ENCODE measurements around the gene OR4D9.
"Not testable (repeated sequence)": the region's sequence is repeated elsewhere in the genome, so short reads cannot be mapped to it uniquely, and the experiment has no call there.

OR4D9 gene

GRCh38 chr11:59510941-59511589 is at the start of gene OR4D9:
Gene OR4D9 (plus strand): TSS chr11:59511539. CDS start chr11:59514913, 3,374 bp downstream.
- DNase-seq (ENCODE audit: low read depth, low spot score), result no peak

DNA sequence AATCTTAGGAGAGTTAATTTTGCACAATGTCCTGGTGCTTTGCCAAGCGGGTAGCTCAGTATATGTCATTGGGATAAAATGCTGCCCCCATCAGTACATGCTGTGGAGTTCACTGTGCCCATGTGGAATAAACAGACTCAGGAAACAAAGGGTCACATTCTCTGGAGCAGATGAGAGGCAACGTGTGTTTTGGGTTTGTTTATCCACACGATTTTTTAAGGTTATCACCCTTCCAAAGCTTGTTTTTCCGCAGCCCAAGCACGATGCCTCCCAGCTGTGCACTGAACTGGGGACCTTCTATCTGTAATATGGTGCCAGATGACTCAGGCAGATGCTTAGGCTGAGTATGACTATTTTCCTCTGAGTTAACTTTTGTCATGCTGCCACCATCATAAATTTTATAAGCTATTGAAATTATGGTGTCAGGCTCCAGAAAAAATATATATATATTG is 48.1 kb upstream of the OR4D9 start:
- DNase-seq (ENCODE audit: low read depth, low spot score), result no peak

DNA sequence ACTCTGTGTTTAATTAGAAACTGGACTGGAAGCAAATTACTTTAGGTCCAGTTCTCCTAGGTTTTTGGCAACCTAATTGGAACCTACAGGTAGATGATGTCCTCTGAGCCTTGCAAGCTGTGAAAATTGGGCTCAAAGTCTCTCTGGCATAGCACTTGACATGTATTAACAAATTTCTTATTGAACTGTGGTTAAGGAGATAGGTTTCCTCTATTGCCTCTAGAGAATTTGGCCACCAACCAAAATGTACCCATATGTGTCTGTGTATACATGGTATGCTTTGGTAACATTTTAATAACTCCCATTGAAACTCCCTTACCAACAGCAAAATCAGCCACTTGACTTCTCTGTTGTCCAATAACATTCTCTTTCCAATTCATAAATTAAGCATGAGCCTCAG is 38.3 kb upstream of the OR4D9 start, which contains the start of gene OR4D10:
TSS of gene OR4D10 (plus strand) at position 301 of the 400 bp plus-strand sequence. CDS start 4,115 bp downstream, outside the sequence.
- DNase-seq (ENCODE audit: low read depth, low spot score), result no peak

- no peak for DNase-seq (ENCODE audit: low read depth, low spot score)
These were observed 36.2 kb upstream of the OR4D9 start for GRCh38 chr11:59475176-59475575.

DNA sequence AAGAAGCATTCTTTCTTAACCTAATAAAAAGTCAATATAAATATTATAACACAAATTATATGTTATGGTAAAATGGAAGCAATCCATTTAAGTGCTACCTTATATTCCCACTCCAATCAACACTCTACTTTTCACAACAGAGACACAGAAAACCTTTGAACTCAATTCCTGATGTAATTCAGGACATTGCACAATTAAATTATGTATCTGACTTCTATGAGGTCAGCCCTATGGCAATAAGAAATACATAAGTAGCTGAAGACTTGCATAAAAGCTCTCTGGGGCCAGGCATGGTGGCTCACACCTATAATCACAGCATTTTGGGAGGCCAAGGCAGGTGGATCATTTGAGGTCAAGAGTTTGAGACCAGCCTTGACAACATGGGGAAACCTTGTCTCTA is 31.4 kb upstream of the OR4D9 start:
- no peak for DNase-seq (ENCODE audit: low read depth, low spot score)

GRCh38 chr11:59480359-59480758 is 31.0 kb upstream of the OR4D9 start:
- DNase-seq (ENCODE audit: low read depth, low spot score), result no peak

DNA sequence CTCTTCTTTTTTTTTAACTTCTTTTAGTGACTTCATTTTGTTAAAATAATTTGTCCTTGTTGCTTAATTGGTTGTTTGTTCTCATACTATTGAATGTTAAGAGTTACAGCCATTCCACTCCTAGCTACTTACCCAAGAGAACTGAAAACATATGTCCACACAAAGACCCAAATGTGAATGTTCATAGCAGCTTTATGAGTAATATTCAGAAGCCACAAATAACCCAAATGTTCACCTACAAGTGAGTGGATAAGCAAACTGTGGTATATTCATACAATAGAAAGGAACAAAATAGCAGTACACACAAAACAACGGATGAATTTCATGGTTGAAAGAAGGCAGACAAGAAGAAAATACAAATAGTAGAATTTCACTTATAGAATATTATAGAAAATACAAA is 9.4 kb upstream of the OR4D9 start:
- DNase-seq (ENCODE audit: low read depth, low spot score), result no peak

DNA sequence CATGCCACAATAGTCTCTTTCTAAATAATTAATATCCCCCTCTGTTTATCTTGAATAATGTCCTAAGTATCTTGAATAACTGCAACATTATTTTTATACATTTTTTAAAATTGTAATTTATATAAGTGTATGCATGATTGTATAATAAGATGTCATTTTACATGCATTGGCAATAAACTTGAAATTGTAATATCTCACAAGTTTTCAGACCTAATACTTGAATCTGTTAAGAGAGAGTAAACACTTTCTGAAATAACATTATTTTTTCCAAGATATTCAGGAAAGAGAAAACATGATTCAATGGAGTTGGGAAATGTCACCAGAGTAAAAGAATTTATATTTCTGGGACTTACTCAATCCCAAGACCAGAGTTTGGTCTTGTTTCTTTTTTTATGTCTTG is 8.1 kb upstream of the OR4D9 start, which contains the start of gene OR4D11:
TSS of gene OR4D11 (plus strand) at position 301 of the 400 bp plus-strand sequence. CDS start at position 301, 0 bp downstream.
- no peak for DNase-seq (ENCODE audit: low read depth, low spot score)

DNA sequence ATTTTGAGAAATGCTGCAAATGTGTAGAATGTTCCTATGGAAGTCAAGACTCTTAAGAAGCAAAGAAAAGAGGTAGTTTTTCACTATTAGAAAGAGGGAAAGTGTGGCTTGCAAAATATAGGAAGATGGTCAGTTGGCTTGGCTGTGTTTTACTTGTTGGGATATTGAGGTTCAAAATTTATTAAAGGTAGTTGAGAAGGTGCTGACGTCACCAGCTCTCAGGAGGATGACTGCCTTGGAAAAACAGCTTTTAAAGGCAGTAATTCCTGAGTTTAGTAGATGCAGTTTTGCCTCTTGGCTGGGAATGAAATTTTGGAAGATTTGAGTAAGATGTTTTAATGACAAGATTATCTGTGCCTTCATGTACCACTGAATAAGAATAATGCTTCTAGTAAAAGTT is 336 bp downstream of the OR4D9 start:
- no peak for DNase-seq (ENCODE audit: low read depth, low spot score)

DNA sequence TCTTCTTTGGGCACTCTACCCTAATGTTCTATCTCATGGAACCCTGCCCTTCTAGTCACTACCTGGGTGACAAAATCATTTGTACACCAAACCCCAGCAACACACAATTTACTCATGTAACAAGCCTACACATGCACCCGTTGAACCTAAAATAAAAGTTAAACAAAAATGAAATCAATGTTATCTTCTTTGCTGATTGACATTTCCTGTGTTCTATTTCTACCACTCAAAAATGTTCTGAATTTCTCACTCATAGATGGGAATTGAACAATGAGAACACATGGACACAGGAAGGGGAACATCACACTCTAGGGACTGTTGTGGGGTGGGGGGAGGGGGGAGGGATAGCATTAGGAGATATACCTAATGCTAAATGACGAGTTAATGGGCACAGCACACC is 8.8 kb downstream of the OR4D9 start:
- DNase-seq (ENCODE audit: low read depth, low spot score), result not testable (repeated sequence)

GRCh38 chr11:59520741-59521140 is 9.4 kb downstream of the OR4D9 start:
- DNase-seq (ENCODE audit: low read depth, low spot score), result no peak

GRCh38 chr11:59523541-59523940 is 12.2 kb downstream of the OR4D9 start:
- DNase-seq (ENCODE audit: low read depth, low spot score), result no peak

DNA sequence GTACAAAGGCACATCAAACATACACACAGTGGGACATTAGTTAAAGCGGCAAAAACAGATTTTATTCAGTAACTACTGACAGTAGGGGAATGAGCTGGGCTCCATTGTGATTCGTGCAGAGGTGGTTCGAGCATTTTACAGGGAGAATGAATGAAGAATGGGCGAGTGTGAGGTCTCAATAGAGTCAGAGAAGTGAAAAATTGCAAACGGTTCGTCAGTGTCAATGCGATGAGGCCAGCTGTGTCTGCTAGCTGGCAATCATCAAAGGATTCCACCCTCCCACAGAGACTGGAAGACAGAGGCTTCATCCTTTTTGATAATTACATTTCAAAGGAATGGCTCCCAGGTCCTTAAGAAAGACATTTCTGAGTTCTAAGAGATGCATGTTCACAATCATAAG is 17.4 kb downstream of the OR4D9 start:
- DNase-seq (ENCODE audit: low read depth, low spot score), result no peak

- DNase-seq (ENCODE audit: low read depth, low spot score), result no peak
These were observed 21.3 kb downstream of the OR4D9 start for GRCh38 chr11:59532620-59533019.

GRCh38 chr11:59534676-59535075 is 23.3 kb downstream of the OR4D9 start:
- no peak for DNase-seq (ENCODE audit: low read depth, low spot score)

DNA sequence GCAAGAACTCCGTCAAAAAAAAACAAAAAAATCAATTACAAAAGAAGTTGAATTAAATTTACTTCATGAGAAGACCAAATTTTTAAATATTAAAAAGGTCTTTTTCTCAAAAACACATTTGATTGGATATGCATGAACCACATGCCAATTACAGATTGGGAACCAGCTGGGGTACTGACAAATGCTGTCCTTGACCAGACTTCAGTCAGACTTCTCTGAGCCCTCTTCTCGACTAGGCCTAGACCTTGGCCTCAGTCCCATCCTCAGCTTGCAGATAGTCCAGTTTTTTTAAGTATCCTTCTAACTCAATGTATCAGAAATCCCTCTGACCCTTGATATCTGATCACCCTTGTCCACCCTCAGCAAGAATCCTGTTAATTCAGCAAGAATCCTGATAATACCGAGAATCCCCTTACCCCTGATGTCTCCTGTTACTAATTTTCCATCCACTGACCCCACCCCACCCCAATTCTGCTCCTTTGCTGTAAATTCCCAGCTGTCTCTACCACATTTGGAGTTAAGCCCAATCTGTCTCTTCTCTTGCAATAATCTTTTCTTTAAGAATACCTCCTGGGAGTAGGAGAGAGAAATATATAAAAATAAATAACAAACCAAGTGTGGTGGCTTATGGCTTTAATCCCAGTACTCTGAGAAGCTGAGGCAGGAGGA is 30.9 kb downstream of the OR4D9 start:
- no peak for DNase-seq (ENCODE audit: low read depth, low spot score)

DNA sequence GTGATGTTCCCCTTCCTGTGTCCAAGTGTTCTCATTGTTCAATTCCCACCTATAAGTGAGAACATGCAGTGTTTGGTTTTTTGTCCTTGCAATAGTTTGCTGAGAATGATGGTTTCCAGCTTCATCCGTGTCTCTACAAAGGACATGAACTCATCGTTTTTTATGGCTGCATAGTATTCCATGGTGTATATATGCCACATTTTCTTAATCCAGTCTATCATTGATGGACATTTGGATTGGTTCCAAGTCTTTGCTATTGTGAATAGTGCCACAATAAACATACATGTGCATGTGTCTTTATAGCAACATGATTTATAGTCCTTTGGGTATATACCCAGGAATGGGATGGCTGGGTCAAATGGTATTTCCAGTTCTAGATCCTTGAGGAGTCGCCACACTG is 32.4 kb downstream of the OR4D9 start:
- DNase-seq (ENCODE audit: low read depth, low spot score), result not testable (repeated sequence)

DNA sequence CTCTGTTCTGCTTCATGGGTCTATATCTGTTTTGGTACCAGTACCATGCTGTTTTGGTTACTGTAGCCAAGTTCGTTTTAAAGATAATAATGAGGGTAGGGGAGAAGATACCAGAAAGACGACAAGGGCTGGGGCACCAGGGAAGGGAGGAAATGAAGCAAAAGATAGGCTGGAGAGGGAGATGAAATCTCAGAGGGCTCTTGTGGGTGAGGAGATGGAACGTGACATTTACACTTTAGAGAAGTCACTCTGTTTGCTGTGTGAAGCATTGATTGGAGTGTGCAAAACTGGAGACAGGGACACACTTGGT is 33.5 kb downstream of the OR4D9 start:
- DNase-seq (ENCODE audit: low read depth, low spot score), result no peak

GRCh38 chr11:59545179-59546020 is 34.1 kb downstream of the OR4D9 start:
- no peak for DNase-seq (ENCODE audit: low read depth, low spot score)

GRCh38 chr11:59547605-59548308 is 36.4 kb downstream of the OR4D9 start:
- DNase-seq (ENCODE audit: low read depth, low spot score), result not testable (repeated sequence)

GRCh38 chr11:59548309-59548656 is 36.9 kb downstream of the OR4D9 start:
- DNase-seq (ENCODE audit: low read depth, low spot score), result no peak

- peak; percentile 82 for DNase-seq (ENCODE audit: low read depth, low spot score)
These were observed 39.1 kb downstream of the OR4D9 start for GRCh38 chr11:59550368-59550841.
